Measurements from ENCODE around the gene SUGP2.

The SUGP2 gene

DNA sequence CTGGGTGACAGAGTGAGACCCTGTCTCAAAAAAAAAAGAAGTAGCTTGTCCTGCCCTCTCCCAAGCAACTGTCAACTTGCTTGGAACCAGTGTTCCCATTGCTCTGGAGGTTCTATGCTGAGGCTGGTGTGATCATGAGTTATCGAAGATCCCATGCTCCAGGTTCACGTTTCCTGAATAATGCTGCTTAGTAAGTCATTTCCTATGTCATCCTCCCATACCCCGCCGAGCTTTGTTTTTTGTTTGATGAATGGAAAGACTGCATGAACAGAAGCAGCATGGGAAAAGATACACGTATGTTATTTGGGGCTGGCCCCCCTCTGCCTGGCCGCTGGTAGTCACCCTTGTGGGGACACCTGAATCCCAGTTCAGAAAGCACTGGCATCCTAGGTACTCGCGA is 41.8 kb upstream of the SUGP2 start:
- TF ChIP-seq, protein P1, sequence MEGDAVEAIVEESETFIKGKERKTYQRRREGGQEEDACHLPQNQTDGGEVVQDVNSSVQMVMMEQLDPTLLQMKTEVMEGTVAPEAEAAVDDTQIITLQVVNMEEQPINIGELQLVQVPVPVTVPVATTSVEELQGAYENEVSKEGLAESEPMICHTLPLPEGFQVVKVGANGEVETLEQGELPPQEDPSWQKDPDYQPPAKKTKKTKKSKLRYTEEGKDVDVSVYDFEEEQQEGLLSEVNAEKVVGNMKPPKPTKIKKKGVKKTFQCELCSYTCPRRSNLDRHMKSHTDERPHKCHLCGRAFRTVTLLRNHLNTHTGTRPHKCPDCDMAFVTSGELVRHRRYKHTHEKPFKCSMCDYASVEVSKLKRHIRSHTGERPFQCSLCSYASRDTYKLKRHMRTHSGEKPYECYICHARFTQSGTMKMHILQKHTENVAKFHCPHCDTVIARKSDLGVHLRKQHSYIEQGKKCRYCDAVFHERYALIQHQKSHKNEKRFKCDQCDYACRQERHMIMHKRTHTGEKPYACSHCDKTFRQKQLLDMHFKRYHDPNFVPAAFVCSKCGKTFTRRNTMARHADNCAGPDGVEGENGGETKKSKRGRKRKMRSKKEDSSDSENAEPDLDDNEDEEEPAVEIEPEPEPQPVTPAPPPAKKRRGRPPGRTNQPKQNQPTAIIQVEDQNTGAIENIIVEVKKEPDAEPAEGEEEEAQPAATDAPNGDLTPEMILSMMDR (IDR thresholded peaks at IDR 0.05; ENCODE audit: low read depth, low read length), result no peak
- DNase-seq (ENCODE audit: low read depth, low spot score), result no peak
- in situ Hi-C loops (cut with HindIII; ENCODE audit: low sequenced_read_pairs), result no loop called here
- H3K4me3 ChIP-seq (ENCODE audit: low read depth, low read length), result no peak overlapping the region

DNA sequence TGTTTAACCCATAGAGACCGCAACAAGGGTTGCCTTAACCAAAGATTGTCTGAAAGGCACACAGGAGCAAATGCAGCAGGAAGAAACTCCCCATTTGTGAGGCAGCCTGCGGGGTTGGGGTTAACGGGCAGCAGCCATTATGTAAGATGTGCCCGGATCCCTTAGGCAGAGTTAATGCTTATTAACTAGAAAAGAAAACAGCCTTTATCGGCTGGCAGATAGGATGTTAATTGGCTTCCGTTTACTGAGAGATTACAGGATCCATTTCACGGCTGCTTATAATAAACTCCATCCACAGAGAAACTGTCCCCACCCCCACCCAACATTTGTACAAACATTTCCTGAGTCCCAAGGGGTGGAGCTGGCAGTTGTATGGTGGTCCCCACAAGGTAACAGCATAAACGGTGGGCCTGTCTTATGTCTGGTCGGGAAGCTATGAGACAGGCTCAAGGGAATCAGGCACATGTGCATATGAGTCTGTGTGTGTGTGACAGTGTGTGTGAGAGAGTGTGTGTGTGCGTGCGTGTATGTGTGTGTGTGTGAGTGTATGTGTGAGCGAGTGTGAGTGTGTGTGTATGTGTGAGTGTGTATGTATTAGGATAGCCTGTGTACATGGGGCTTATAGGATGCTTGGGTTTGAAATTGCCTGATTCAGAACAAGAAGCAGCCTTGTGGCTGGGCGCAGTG is 41.0 kb upstream of the SUGP2 start:
- no peak overlapping the region for H3K4me3 ChIP-seq (ENCODE audit: low read depth, low read length)
- TF ChIP-seq, protein P1 (IDR thresholded peaks at IDR 0.05; ENCODE audit: low read depth, low read length), result no peak
- in situ Hi-C loops (cut with HindIII; ENCODE audit: low sequenced_read_pairs), result no loop called here

DNA sequence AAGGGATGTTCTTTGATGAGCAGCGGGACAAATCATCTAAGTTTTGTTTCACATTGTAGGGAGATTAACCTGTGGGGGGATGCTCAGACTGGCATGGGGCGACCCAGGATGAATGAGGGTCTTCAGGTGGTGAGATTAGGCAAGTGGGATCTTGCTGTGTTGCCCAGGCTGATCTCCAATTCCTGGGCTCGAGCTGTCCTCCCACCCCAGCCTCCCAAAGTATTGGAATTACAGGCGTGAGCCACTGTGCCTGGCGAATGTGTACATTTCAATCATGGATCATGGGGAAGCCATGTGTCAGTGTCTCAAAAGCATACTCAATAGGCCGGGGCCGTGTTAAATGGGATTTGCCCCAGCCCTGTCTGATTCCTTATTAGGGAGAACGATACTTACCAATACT is 38.6 kb upstream of the SUGP2 start:
- H3K4me3 ChIP-seq (ENCODE audit: low read depth, low read length), result no peak overlapping the region
- TF ChIP-seq, protein P1 (IDR thresholded peaks at IDR 0.05; ENCODE audit: low read depth, low read length), result no peak
- DNase-seq (ENCODE audit: low read depth, low spot score), result no peak
- in situ Hi-C loops (cut with HindIII; ENCODE audit: low sequenced_read_pairs), result no loop called here

More for the DNA sequence above, 41.0 kb upstream of the SUGP2 start:
- DNase-seq (ENCODE audit: low read depth, low spot score), result no peak

DNA sequence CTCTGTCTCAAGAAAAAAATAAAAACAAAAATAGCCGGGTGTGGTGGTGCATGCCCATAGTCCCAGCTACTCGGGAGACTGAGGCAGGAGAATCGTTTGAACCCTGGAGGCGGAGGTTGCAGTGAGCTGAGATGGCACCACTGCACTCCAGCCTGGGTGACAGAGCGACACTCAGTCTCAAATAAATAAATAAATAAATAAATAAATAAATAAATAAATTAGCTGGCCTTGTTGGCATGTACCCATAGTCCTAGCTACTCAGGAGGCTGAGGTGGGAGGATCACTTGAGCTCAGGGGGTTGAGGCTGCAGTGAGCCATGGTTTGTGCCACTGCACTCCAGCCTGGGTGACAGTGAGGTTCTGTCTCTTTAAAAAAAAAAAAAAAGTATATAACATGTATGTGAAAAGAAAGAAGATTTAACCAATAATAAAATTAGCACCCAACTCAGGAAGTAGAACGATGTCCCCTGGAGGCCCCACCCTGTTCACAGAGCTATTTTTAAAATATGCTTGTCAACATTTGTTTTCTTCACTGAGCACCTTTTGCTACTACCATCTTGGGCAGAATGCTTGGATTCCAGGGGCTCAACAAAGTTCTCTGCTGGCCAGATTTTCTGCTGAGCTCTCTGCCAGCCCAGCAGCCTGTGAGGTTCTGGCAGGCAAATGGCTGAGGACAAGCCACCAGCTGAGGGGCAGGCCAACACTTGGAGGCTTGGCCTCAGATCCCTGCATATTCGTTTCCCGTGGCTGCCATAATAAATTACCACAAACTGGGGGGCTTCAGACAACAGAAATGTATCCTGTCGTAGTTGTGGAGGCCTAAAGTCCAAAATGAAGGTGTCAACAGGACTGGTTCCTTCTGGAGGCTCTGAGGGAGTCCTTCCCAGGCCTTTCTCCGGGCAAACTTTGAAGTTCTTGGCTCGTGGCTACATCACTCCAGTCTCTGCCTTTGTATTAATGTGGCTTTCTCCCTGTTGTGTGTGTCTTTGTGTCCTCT is 35.6 kb upstream of the SUGP2 start:
- TF ChIP-seq, protein P1 (IDR thresholded peaks at IDR 0.05; ENCODE audit: low read depth, low read length), result no peak
- no peak overlapping the region for H3K4me3 ChIP-seq (ENCODE audit: low read depth, low read length)
- DNase-seq (ENCODE audit: low read depth, low spot score), result no peak

DNA sequence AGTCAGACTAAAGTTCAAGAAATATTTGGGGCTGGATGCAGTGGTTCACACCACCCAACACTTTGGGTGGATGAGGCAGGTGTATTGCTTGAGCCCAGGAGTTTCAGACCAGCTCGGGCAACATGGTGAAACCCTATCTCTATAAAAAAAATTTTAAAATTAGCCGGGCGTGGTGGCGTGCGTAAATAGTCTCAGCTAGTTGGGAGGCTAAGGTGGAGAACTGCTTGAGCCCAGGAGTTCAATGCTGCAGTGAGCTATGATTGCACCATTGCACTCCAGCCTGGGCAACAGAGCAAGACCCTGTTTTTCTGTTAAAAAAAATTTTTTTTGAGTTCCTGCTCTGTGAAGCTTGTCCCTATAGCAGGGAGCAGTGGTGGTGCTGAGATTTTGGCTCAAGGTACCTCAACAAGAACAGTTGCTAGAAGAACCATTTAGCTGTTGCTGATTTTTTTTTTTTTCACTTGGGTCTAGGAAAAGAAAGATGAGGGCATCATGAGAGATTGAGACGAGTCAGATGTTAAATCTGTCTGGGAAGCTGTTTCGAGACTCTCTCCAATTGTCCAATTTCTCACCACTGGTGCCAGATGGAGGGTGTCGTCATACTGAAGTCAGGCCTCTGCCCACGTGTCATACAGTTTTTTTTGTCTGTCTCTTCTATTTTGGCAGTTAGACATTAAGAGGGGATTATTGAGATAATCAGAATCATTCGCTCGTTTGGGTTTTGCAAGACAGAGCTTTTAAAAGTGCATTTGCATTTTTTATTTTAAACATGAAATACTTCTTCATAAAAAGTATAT is 34.2 kb upstream of the SUGP2 start:
- no peak for DNase-seq (ENCODE audit: low read depth, low spot score)
- TF ChIP-seq, protein P1 (IDR thresholded peaks at IDR 0.05; ENCODE audit: low read depth, low read length), result no peak
- no peak overlapping the region for H3K4me3 ChIP-seq (ENCODE audit: low read depth, low read length)
- in situ Hi-C loops (cut with HindIII; ENCODE audit: low sequenced_read_pairs), result no loop called here

More for the DNA sequence above, 35.6 kb upstream of the SUGP2 start:
- in situ Hi-C loops (cut with HindIII; ENCODE audit: low sequenced_read_pairs), result no loop called here

Measured in astrocyte of the spinal cord (primary cell).